Measurements from ENCODE around the gene RBM47.
"Not testable (repeated sequence)": the region's sequence is repeated elsewhere in the genome, so short reads cannot be mapped to it uniquely, and the experiment has no call there.

The RBM47 gene

GRCh38 chr4:40629401-40630334 is at the start of gene RBM47:
RBM47 (minus strand) TSS chr4:40629864; CDS start chr4:40438893, 190,971 bp downstream.
- DNase-seq (ENCODE audit: low spot score) = peak; percentile 27

- no peak for DNase-seq (ENCODE audit: low spot score)
Observed at GRCh38 chr4:40678421-40678820, 48.8 kb upstream of the RBM47 start.

GRCh38 chr4:40675166-40675565 is 45.5 kb upstream of the RBM47 start:
- DNase-seq (ENCODE audit: low spot score) = no peak

DNA sequence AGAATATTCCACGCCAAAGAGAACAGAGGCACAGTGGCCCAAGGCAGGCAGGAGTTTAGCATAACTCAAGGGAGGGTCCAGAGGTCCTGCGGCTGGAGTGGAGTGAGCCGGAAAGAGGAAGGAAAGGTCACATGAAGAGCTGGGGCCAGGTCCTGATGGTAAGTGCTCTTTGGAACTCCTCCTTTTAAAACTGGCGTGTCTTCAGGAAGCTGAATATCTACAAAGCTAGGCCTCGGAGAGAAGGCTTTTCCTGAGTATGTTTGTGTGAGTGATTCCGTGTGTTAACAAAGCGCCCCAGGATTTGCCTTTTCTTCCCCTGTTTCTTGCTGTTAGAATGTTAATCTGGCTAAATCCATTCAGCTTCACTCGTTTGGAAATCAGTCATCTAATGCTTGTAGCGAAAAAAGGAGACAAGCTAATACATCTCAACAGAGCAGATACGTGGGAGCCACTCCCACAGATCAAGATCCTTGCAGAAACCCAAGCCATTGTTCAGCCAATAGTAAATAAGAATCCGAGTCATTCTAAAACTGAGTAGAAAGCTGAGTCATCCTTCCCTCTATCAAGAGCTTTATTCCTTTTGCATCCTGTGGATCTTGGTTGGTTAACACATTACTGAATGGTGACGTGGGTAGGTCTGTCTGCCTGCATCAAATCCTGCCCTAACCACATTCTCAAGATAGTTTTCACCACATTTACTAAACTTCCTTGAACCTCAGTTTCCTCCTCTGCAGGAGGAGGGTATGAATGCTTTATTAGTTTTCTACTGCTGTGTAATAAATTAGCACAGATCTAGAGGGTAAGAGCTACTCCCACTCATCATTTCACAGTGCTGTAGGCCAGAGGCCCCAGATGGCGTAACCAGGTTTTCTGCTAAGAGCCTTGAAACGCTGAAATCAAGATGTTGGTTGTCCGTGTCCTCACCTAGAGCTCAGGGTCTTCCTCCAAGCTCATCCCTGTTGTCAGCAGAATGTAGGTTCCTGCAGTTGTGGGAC is 43.2 kb upstream of the RBM47 start:
- DNase-seq (ENCODE audit: low spot score) = peak; percentile 78

DNA sequence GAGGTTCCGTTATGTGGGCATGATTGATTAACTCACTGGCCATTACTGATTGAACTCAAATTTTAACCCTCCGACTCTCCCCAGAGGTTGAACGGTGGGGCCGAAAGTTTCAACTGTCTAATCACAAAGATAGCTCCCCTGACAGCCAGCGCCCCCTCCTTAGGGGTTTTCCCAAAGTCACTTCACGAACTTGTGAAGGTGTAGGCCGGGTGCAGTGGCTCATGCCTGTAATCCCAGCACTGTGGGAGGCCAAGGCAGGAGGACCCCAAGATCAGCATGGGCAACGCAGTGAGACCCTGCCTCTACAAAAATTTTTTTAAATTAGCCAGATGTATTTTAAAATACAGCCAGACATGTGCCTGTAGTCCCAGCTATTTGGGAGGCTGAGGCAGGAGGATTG is 39.8 kb upstream of the RBM47 start:
- no peak for DNase-seq (ENCODE audit: low spot score)

- no peak for DNase-seq (ENCODE audit: low spot score)
Observed at GRCh38 chr4:40665842-40666241, 36.2 kb upstream of the RBM47 start.

DNA sequence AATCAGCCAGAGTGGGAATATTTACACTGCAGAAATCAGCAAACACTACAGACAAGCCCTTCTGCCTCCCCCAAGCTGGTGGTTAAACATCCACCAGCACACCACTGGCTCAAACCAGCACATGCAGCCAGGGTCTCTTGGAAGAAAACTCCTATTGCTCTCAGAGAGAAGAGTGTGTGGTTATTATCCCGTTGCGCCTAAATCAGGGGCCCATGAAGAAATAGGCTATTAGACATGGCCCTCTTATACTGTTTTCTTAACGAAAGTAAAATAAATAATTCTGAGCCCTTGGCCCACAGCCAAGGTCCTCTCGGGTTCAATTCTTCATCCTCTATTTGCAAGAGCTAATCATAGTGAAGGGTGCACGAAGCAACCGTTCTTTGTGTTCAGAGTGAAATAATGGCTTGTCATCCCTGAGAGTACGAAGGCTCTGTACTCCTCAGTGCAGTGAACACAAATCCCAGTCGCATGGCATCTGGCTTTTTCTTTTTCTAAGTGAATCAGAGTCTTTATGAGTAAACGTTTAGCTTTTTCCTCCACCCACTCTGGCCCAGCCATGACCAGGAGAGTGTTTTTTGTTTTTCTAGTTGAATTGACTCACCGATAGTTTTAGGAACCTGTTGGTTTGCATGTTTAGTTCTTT is 33.4 kb upstream of the RBM47 start:
- no peak for DNase-seq (ENCODE audit: low spot score)

DNA sequence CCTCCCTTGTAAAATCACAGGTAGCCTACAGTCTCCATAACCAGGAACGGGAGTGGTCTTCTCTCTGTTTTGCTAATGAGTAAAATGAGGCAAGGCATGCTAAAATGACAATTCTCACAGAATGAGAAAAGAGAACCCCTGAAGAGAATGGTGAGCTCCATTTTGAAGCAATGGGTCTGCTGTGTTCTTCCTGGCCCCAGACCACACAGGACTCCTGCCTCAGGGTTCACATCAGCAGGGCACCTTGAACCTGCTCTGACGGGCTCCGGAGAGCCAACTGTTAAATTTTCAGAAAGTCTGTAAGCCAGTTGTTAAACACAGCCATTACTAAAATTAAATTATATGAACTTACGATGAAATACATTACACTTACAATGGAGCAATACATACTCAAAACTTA is 32.1 kb upstream of the RBM47 start:
- no peak for DNase-seq (ENCODE audit: low spot score)

- no peak for DNase-seq (ENCODE audit: low spot score)
Observed at GRCh38 chr4:40656201-40656863, 26.7 kb upstream of the RBM47 start.

- no peak for DNase-seq (ENCODE audit: low spot score)
Observed at GRCh38 chr4:40651280-40651679, 21.6 kb upstream of the RBM47 start.

DNA sequence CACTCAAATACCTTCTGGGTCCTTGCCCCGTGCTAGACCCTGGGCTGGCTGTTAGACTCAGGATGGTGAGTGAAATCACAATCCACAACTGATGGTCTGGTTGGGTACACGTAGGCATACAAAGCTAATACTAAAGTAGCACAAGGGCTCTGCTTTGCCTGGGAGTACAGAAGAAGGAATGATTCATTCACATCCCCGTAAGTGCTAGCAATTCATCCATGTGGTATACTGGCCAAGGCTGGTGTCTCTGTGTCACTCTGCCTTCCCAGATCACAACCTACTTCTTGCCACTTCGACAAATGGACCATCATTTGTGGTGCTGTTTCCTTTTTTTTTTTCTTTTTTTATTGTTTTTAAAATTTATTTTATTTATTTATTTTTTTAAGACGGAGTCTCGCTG is 19.7 kb upstream of the RBM47 start:
- DNase-seq (ENCODE audit: low spot score) = no peak

GRCh38 chr4:40648742-40649281 is 19.1 kb upstream of the RBM47 start:
- DNase-seq (ENCODE audit: low spot score) = no peak

- no peak for DNase-seq (ENCODE audit: low spot score)
Observed at GRCh38 chr4:40648131-40648530, 18.5 kb upstream of the RBM47 start.

DNA sequence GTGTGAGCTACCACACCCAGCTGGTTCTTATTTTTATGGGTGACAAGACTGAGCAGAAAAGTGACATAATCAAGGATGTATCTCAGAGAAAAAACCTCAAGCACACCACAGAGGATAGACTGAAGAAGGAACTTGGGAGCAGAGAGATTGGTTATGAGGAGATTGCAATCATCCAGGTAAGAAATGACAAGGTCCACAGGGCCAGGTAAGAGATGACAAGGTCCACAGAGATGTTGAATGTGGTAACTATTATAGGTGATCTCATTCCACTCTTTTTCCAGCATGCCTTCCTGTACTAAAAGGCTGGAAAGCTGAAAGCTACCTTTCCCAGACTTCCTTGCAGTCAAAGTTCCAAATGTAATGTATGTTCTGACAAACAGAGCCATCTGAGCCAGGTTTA is 15.9 kb upstream of the RBM47 start:
- no peak for DNase-seq (ENCODE audit: low spot score)

GRCh38 chr4:40632080-40632479 is 2.4 kb upstream of the RBM47 start:
- DNase-seq (ENCODE audit: low spot score) = no peak

- peak; percentile 23 for DNase-seq (ENCODE audit: low spot score)
Observed at GRCh38 chr4:40630335-40631021, 814 bp upstream of the RBM47 start.

DNA sequence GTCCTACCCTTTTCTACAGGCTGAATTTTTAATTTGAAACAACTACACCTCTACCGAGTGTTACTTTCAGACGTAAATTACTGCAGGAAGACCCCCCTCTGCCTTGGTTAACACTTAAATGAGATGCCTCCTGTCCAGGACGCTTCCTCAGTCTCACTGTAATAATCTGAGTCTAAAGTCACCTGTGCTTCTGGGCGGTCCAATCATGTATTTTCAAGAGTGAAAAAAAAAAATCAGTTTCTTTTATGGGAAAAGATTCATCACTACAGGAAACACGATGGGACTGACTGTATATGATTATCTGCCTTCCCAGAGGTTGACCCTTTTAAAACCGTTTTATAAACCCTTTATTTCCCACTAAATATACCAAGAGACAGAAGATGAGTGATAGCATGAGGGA is 776 bp downstream of the RBM47 start:
- DNase-seq (ENCODE audit: low spot score) = no peak

- DNase-seq (ENCODE audit: low spot score) = not testable (repeated sequence)
Observed at GRCh38 chr4:40628407-40628806, 1.3 kb downstream of the RBM47 start.

- no peak for DNase-seq (ENCODE audit: low spot score)
Observed at GRCh38 chr4:40627540-40627939, 2.1 kb downstream of the RBM47 start.

DNA sequence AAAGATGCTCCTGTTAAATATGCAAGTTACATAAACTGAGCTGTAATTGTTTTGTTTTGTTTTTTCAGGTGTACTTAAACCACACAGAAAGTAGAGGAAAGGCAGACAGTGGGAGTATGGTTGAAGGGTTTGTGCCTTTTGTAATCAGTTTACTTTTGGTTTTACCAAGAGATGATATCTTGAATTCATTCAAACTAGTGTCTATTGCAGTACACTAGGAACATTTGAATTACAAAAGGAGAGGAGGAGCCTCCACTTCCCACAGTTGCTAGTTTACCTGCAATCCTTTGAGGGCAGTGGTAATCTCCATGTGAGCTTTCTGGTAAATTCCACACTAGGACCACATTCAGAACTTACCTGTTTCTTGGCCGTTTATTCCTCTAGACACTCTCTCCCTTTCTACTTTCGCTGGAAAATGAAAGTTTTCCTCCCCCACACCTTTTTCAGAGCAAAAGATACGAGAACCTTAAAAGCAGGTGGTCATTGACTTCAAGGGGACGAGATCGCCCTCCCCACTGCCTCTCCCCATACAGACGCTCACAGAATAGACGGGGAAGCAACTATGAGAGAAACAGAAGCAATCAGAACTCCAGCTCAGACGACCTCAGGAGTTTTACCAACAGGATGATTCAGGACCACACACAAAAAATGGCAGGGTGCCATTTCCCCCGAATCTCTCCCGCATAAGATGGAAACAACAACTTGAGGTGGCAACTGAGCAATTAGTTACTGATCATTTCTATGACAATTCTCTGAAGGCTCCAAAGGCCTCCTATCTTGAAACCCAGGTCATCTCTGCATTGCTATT is 3.3 kb downstream of the RBM47 start:
- DNase-seq (ENCODE audit: low spot score) = no peak

Measured in putamen (tissue), 1 donor.